ENCODE data around the gene FRMD8. TPM values are rescaled to one million over a fixed set of nuclear protein-coding genes. Genes with fewer than 3 reads are reported as not detected.

FRMD8 gene
- total RNA-seq, 4 donors from 2014 or later: 44.1 to 88.7 (median 81.0) TPM

DNA sequence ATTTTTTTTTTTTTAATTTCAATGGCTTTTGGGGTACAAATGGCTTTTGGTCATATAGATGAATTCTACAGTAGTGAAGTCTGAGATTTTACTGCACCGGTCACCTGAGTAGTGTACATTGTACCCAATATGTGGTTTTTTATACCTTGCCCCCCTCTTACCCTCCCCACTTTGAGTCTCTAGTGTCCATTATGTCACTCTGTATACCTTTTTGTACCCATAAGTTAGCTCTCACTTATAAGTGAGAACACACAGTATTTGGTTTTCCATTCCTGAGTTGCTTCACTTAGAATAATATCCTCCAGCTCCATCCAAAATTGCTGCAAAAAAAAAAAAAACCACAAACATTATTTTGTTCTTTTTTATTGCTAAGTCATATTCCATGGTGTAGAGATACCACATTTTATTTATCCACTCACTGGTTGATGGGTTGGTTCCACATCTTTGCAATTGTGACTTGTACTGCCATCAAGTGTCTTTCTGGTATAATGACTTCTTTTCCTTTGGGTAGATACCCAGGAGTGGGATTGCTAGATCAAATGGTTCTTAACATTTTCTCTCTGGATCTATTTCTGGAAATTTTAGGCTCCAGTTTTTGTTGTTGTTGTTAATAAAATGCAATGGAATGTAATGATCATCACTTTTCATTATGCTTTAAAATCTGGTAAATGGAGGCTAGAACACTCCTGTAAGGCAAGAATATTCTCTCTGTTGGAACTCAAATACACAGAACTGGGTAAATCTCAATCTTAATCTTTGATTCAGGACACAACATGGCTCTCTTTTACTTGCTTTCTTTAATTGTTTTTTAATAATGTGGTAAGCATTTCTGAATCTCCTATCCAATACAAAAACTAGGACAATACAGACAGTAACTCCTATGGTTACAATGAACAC is 46.5 kb downstream of the FRMD8 start:
- Histone ChIP-seq H3K36me3 (peaks cover 4 to 61% (median 26%) of the 10 kb centered on the region in 3 donors), H3K9me3 (no peaks in the 10 kb centered on the region), H3K27me3 (no peaks in the 10 kb centered on the region), H3K27ac (peak overlapping the region in 3 of 4 donors; percentile 50 to 100 (median 99)), H3K4me1 (peaks cover 17 to 99% (median 66%) of the 10 kb centered on the region in 3 donors), H3K4me3 (peak overlapping the region in 2 of 4 donors; percentile 7 to 31)
- TF ChIP-seq, protein P1, sequence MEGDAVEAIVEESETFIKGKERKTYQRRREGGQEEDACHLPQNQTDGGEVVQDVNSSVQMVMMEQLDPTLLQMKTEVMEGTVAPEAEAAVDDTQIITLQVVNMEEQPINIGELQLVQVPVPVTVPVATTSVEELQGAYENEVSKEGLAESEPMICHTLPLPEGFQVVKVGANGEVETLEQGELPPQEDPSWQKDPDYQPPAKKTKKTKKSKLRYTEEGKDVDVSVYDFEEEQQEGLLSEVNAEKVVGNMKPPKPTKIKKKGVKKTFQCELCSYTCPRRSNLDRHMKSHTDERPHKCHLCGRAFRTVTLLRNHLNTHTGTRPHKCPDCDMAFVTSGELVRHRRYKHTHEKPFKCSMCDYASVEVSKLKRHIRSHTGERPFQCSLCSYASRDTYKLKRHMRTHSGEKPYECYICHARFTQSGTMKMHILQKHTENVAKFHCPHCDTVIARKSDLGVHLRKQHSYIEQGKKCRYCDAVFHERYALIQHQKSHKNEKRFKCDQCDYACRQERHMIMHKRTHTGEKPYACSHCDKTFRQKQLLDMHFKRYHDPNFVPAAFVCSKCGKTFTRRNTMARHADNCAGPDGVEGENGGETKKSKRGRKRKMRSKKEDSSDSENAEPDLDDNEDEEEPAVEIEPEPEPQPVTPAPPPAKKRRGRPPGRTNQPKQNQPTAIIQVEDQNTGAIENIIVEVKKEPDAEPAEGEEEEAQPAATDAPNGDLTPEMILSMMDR (IDR thresholded peaks at IDR 0.05): peak in 3 of 6 experiments; percentile 7 to 17 (median 8)
- TF ChIP-seq POLR2A (IDR thresholded peaks at IDR 0.05): no peak
- DNase-seq: no peak
- WGBS, 2 donors: 89 to 94% methylated on average over 1 of the region's 1 CpG
- intact Hi-C loops (cut with DNase I): no loop called here

DNA sequence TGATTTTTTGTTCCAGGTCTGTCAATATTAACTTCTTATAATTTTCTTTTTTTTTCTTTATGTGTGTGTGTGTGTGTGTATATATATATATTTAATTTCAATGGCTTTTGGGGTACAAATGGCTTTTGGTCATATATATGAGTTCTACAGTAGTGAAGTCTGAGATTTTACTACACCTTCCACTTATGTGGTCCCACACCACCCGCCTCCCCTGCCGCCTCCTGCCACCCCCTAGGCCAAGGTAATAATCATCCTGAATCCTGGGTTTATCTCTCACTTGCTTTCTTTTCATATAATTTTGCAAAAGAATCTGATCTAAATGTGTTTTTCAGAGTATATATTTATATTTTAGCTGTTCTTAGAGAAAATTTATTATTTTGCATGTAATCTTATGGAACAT is 47.2 kb downstream of the FRMD8 start:
- TF ChIP-seq, protein P1 (IDR thresholded peaks at IDR 0.05): no peak
- no peak for TF ChIP-seq POLR2A (IDR thresholded peaks at IDR 0.05)
- Histone ChIP-seq H3K4me1 (peaks cover 17 to 99% (median 71%) of the 10 kb centered on the region in 3 donors), H3K27me3 (no peaks in the 10 kb centered on the region), H3K27ac (peak overlapping the region; percentile 50 to 100 (median 82)), H3K36me3 (peaks cover 7 to 68% (median 26%) of the 10 kb centered on the region in 3 donors), H3K4me3 (peak overlapping the region in 1 of 4 donors; percentile 20), H3K9me3 (no peaks in the 10 kb centered on the region)
- intact Hi-C loops (cut with DNase I): no loop called here
- DNase-seq: no peak
- WGBS, 2 donors: 89 to 94% methylated on average over 2 of the region's 2 CpGs

DNA sequence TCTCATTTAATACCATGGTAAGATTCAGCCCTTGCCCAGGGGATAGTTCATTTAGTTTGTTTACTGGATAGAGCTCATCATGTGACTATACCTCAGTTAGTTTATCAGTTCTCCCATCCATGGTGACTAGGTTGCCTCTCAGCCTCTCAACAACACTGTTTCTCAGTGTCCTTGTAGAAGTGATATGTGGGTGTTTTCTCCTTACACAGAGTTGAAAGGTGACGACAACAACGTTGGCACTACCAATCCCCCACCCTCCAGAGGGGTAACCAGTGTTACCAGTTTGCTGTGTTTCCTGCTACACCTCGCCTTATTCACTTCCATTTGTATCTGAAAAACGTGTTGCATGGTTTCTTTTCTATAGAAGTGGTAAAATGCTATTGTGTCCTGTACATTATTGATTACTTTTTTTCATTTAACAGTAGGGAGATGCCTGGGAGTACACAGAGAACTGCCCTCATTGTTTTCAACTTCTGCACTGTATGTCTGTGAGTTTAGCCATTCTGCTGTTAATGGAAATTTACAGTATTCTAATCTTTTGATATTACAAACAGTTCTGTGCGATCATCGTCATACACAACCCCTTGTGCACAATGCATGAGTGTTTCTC is 47.7 kb downstream of the FRMD8 start:
- intact Hi-C loops (cut with DNase I): no loop called here
- peaks cover 12 to 73% (median 26%) of the 10 kb centered on the region in 3 donors for H3K36me3 ChIP-seq

DNA sequence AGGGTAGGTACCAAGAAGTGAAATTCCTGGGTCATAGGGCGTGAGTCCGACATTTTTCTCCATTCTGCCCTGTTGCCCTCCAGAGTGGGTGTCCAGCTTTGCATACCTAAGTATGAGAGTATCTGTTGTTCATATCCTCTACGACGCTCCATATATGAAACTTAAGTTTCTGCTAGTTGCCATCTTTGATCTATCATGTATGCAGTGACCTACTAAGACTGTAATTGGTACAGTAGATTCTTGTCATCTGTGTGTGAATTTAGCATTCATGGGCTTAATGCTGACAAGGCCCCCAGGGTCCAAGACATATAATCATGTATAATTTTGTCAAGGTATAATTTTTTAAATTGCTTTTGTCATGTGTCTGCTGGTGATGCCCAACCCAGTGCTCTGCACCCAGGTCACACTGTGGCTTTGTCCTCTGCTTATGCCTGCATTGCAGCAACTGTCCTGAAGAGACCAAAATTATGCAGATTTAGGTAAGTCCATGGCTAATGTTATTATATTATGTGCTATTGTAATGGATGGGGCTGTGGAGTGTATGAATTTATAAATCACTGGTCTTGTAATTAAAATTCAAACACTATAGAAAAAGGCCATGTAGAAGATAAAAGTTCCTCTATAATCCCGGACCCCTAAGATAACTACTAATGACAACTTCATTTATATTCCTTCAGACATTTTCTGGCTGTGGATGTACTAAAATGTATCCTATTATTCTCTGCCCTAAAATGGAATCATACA is 48.4 kb downstream of the FRMD8 start:
- H3K9me3 ChIP-seq: no peaks in the 10 kb centered on the region
- H3K36me3 ChIP-seq: peaks cover 12 to 80% (median 26%) of the 10 kb centered on the region in 3 donors
- intact Hi-C loops (cut with DNase I): no loop called here
- H3K4me1 ChIP-seq: peaks cover 15 to 99% (median 78%) of the 10 kb centered on the region in 3 donors
- peak overlapping the region; percentile 50 to 100 (median 82) for H3K27ac ChIP-seq
- WGBS, 2 donors: 56 to 75% methylated on average over 5 of the region's 5 CpGs
- no peaks in the 10 kb centered on the region for H3K27me3 ChIP-seq
- peak overlapping the region in 1 of 4 donors; percentile 36 for H3K4me3 ChIP-seq
- no peak for DNase-seq
- TF ChIP-seq, protein P1 (IDR thresholded peaks at IDR 0.05): peak in 1 of 6 experiments; percentile 3
- peak in 1 of 4 donors; percentile 3 for TF ChIP-seq POLR2A (IDR thresholded peaks at IDR 0.05)

More for the DNA sequence above, 47.7 kb downstream of the FRMD8 start:
- no peaks in the 10 kb centered on the region for H3K9me3 ChIP-seq
- 38% methylated on average over 6 of the region's 6 CpGs for WGBS, 2 donors
- peaks cover 17 to 99% (median 76%) of the 10 kb centered on the region in 3 donors for H3K4me1 ChIP-seq
- no peak for TF ChIP-seq POLR2A (IDR thresholded peaks at IDR 0.05)
- TF ChIP-seq, protein P1 (IDR thresholded peaks at IDR 0.05): no peak
- no peaks in the 10 kb centered on the region for H3K27me3 ChIP-seq
- peak overlapping the region; percentile 50 to 100 (median 82) for H3K27ac ChIP-seq
- H3K4me3 ChIP-seq: peak overlapping the region in 1 of 4 donors; percentile 36
- no peak for DNase-seq
